Astrocyte (in vitro differentiated cells and primary cell): ENCODE measurements around the gene ADORA2A. TPM values are rescaled to one million over a fixed set of nuclear protein-coding genes. Genes with fewer than 3 reads are reported as not detected.

Source experiments
- DNase-seq: peaks from one replicate; pipeline ENCODE4 v3.0.0-alpha.2; 2010; ENCODE audit warnings: low read depth
- FAIRE-seq: peaks from 2 replicates; lab custom pipeline; 2011; peaks lifted over from hg19 to GRCh38; lab: Jason Lieb, UNC
- H2AFZ ChIP-seq: 2 replicates; pipeline ENCODE4 v1.6.0; 2012; ENCODE audit warnings: low read depth, low read length, inconsistent platforms
- H3K27ac ChIP-seq: 2 replicates; pipeline ENCODE4 v1.5.1; 2011; ENCODE audit warnings: low read depth, low read length, inconsistent platforms
- H3K27me3 ChIP-seq: 2 replicates; pipeline ENCODE4 v1.6.0; 2011; ENCODE audit warnings: low read length, inconsistent platforms; ENCODE audit not compliant: insufficient read depth
- H3K36me3 ChIP-seq: 2 replicates; pipeline ENCODE4 v1.5.1; 2011; ENCODE audit warnings: low read length, inconsistent platforms; ENCODE audit not compliant: insufficient read depth
- H3K4me1 ChIP-seq: 2 replicates; pipeline ENCODE4 v1.5.1; 2011; ENCODE audit warnings: low read length, inconsistent platforms; ENCODE audit not compliant: insufficient read depth
- H3K4me2 ChIP-seq: 2 replicates; pipeline ENCODE4 v1.6.0; 2012; ENCODE audit warnings: low read length, inconsistent platforms
- H3K4me3 ChIP-seq: 2 replicates; pipeline ENCODE4 v1.5.1; 2011; ENCODE audit warnings: low read depth, mild to moderate bottlenecking, low read length, inconsistent platforms; ENCODE audit not compliant: insufficient read depth
- H3K79me2 ChIP-seq: 2 replicates; pipeline ENCODE4 v1.6.0; 2012; ENCODE audit warnings: mild to moderate bottlenecking, low read length, inconsistent platforms; ENCODE audit not compliant: insufficient read depth
- H3K9ac ChIP-seq: 2 replicates; pipeline ENCODE4 v1.6.0; 2012; ENCODE audit warnings: mild to moderate bottlenecking, low read length, inconsistent platforms
- H3K9me3 ChIP-seq: 2 replicates; pipeline ENCODE4 v1.5.1; 2012; ENCODE audit warnings: low read depth, mild to moderate bottlenecking, low read length, inconsistent platforms; ENCODE audit not compliant: insufficient read depth
- H4K20me1 ChIP-seq: 2 replicates; pipeline ENCODE4 v1.6.0; 2012; ENCODE audit warnings: low read length, inconsistent platforms; ENCODE audit not compliant: insufficient read depth
- H3K27ac Mint-ChIP-seq: one replicate; pipeline ENCODE4 v1.8.0; 2021; ENCODE audit warnings: mild to moderate bottlenecking, mixed read lengths; ENCODE audit not compliant: unreplicated experiment
- H3K27me3 Mint-ChIP-seq: one replicate; pipeline ENCODE4 v1.8.0; 2021; ENCODE audit warnings: low read depth, mixed read lengths; ENCODE audit not compliant: unreplicated experiment
- H3K36me3 Mint-ChIP-seq: one replicate; pipeline ENCODE4 v1.8.0; 2021; ENCODE audit warnings: low read depth, mixed read lengths; ENCODE audit not compliant: unreplicated experiment
- H3K4me1 Mint-ChIP-seq: one replicate; pipeline ENCODE4 v1.8.0; 2021; ENCODE audit warnings: low read depth, mixed read lengths; ENCODE audit not compliant: unreplicated experiment
- H3K4me3 Mint-ChIP-seq: one replicate; pipeline ENCODE4 v1.8.0; 2021; ENCODE audit warnings: mild to moderate bottlenecking, moderate library complexity, mixed read lengths; ENCODE audit not compliant: unreplicated experiment
- H3K9me3 Mint-ChIP-seq: one replicate; pipeline ENCODE4 v1.8.0; 2021; ENCODE audit warnings: mild to moderate bottlenecking, mixed read lengths; ENCODE audit not compliant: unreplicated experiment
- EZH2 ChIP-seq: IDR thresholded peaks from 2 replicates; pipeline ENCODE4 v1.6.1; 2012; ENCODE audit warnings: mild to moderate bottlenecking, low read length, inconsistent platforms; ENCODE audit not compliant: insufficient read depth
- total RNA-seq: library from RNA; stranded (reverse); gene quantifications from 2 replicates; pipeline ENCODE4 v1.2.1, GENCODE V29; 2021
- TF ChIP-seq, protein P1 (sequence below): IDR thresholded peaks from 2 replicates; pipeline ENCODE4 v1.5.1; 2011; ENCODE audit warnings: low read depth, mild to moderate bottlenecking, inconsistent platforms, low read length, moderate library complexity; ENCODE audit not compliant: insufficient read depth

Gene ADORA2A
- total RNA-seq, 1 donor from 2014 or later = 3.9 TPM

GRCh38 chr22:24414984-24415945 is 12.1 kb upstream of the ADORA2A start:
- Mint-ChIP-seq H3K36me3 (peaks cover 12% of the 10 kb centered on the region), H3K4me1 (peaks cover 4% of the 10 kb centered on the region), H3K27ac (no peak overlapping the region), H3K27me3 (no peaks in the 10 kb centered on the region), H3K9me3 (no peaks in the 10 kb centered on the region), H3K4me3 (no peak overlapping the region)
- Histone ChIP-seq H3K36me3 (peaks cover 7% of the 10 kb centered on the region), H3K27ac (no peak overlapping the region), H3K27me3 (no peaks in the 10 kb centered on the region), H3K9me3 (no peaks in the 10 kb centered on the region), H3K79me2 (no peaks in the 10 kb centered on the region), H3K4me1 (no peaks in the 10 kb centered on the region), H3K4me3 (no peak overlapping the region), H2AFZ (no peak overlapping the region), H3K4me2 (no peak overlapping the region), H3K9ac (no peak overlapping the region), H4K20me1 (peaks cover 11% of the 10 kb centered on the region)
- FAIRE-seq (no peak), DNase-seq (no peak)
- TF ChIP-seq EZH2 = no peak
- TF ChIP-seq, protein P1, sequence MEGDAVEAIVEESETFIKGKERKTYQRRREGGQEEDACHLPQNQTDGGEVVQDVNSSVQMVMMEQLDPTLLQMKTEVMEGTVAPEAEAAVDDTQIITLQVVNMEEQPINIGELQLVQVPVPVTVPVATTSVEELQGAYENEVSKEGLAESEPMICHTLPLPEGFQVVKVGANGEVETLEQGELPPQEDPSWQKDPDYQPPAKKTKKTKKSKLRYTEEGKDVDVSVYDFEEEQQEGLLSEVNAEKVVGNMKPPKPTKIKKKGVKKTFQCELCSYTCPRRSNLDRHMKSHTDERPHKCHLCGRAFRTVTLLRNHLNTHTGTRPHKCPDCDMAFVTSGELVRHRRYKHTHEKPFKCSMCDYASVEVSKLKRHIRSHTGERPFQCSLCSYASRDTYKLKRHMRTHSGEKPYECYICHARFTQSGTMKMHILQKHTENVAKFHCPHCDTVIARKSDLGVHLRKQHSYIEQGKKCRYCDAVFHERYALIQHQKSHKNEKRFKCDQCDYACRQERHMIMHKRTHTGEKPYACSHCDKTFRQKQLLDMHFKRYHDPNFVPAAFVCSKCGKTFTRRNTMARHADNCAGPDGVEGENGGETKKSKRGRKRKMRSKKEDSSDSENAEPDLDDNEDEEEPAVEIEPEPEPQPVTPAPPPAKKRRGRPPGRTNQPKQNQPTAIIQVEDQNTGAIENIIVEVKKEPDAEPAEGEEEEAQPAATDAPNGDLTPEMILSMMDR = no peak

DNA sequence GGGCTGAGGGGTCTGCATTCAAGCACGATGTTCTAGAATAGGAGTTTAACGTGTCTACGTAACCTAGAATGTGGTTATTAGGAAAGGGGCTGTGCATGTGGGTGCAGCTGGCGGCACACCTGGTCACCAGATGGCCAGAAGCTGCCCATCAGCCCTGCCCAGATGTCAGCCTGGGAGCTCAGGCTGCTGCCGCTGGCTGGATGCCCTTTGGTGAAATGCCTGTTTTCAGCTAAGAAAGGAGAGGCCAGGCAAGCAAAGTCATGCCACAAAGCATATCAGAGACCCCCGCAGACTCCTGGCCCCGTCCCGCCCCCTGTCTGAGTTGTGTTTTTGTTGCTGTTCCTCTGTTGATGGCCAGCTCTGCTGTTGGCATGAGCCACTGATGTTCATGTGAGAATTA is 11.3 kb upstream of the ADORA2A start:
- DNase-seq = no peak
- Mint-ChIP-seq H3K27ac (no peak overlapping the region), H3K9me3 (no peaks in the 10 kb centered on the region), H3K4me3 (no peak overlapping the region), H3K27me3 (no peaks in the 10 kb centered on the region), H3K36me3 (peaks cover 10% of the 10 kb centered on the region), H3K4me1 (no peaks in the 10 kb centered on the region)
- H3K27ac ChIP-seq = no peak overlapping the region
- peaks cover 5% of the 10 kb centered on the region for H4K20me1 ChIP-seq
- peaks cover 7% of the 10 kb centered on the region for H3K36me3 ChIP-seq
- H3K27me3 ChIP-seq = no peaks in the 10 kb centered on the region
- H2AFZ ChIP-seq = no peak overlapping the region
- H3K4me1 ChIP-seq = no peaks in the 10 kb centered on the region
- H3K9me3 ChIP-seq = no peaks in the 10 kb centered on the region
- H3K9ac ChIP-seq = no peak overlapping the region
- FAIRE-seq = no peak
- H3K4me3 ChIP-seq = no peak overlapping the region
- H3K4me2 ChIP-seq = no peak overlapping the region
- no peaks in the 10 kb centered on the region for H3K79me2 ChIP-seq
- TF ChIP-seq EZH2 = no peak
- TF ChIP-seq, protein P1 = no peak

- H3K9ac ChIP-seq = no peak overlapping the region
- H2AFZ ChIP-seq = no peak overlapping the region
- H3K4me1 ChIP-seq = no peaks in the 10 kb centered on the region
- H3K36me3 ChIP-seq = peaks cover 7% of the 10 kb centered on the region
- no peak overlapping the region for H3K4me2 ChIP-seq
- no peaks in the 10 kb centered on the region for H3K9me3 ChIP-seq
- no peak for TF ChIP-seq EZH2
- TF ChIP-seq, protein P1 = no peak
- H3K27ac ChIP-seq = no peak overlapping the region
- FAIRE-seq = no peak
- H3K4me1 Mint-ChIP-seq = no peaks in the 10 kb centered on the region
- no peak for DNase-seq
- H3K9me3 Mint-ChIP-seq = no peaks in the 10 kb centered on the region
- H3K36me3 Mint-ChIP-seq = peaks cover 10% of the 10 kb centered on the region
- no peaks in the 10 kb centered on the region for H3K27me3 ChIP-seq
- H3K27ac Mint-ChIP-seq = no peak overlapping the region
- peaks cover 2% of the 10 kb centered on the region for H4K20me1 ChIP-seq
- H3K27me3 Mint-ChIP-seq = no peaks in the 10 kb centered on the region
- H3K4me3 ChIP-seq = no peak overlapping the region
- no peaks in the 10 kb centered on the region for H3K79me2 ChIP-seq
- no peak overlapping the region for H3K4me3 Mint-ChIP-seq
Observed at GRCh38 chr22:24416611-24417010, 10.8 kb upstream of the ADORA2A start.
